H1 (cell line): Measurements from ENCODE around the gene RHBG. TPM values are rescaled to one million over a fixed set of nuclear protein-coding genes. Genes with fewer than 3 reads are reported as not detected.

ENCODE experiments used
- CBX8 ChIP-seq: fragments of 300-800, 300-1000 bp; sonication (generic); IDR thresholded peaks from 2 replicates; pipeline ENCODE4 v1.7.1; 2016; ENCODE audit warnings: low read depth, low read length, borderline replicate concordance
- CEBPB ChIP-seq: IDR thresholded peaks from 2 replicates; pipeline ENCODE4 v1.6.1; 2012; ENCODE audit warnings: low read depth, low read length
- EP300 ChIP-seq, 2 experiments: IDR thresholded peaks; 1 replicate in 1 of 2; 2 replicates in 1 of 2; pipeline ENCODE4 v1.6.1; 2011 to 2012; ENCODE audit warnings: low read depth in 2 of 2, low read length in 2 of 2, mild to moderate bottlenecking in 2 of 2, borderline replicate concordance in 1 of 2, inconsistent platforms in 1 of 2, moderate library complexity in 1 of 2
- GTF2F1 ChIP-seq: IDR thresholded peaks from 2 replicates; pipeline ENCODE4 v1.6.1; 2012; ENCODE audit warnings: low read depth, low read length, improper control_type of control experiment, borderline replicate concordance
- KDM1A ChIP-seq: fragments of 200-600, 300-600 bp; sonication (generic); IDR thresholded peaks from 2 replicates; pipeline ENCODE4 v1.7.1; 2016; ENCODE audit warnings: mild to moderate bottlenecking, low read length, borderline replicate concordance
- NANOG ChIP-seq: IDR thresholded peaks from 2 replicates; pipeline ENCODE4 v1.6.1; 2011; ENCODE audit warnings: low read length, low read depth, mild to moderate bottlenecking, inconsistent platforms; ENCODE audit not compliant: insufficient read depth, poor library complexity, severe bottlenecking
- RXRA ChIP-seq: IDR thresholded peaks from 2 replicates; pipeline ENCODE4 v1.6.1; 2011; ENCODE audit warnings: low read depth, mild to moderate bottlenecking, low read length, moderate library complexity; ENCODE audit not compliant: insufficient read depth
- SIN3A ChIP-seq, 2 experiments: IDR thresholded peaks in 1 of 2; conservative IDR thresholded peaks in 1 of 2; 2 replicates each; pipeline ENCODE4 v1.6.1; 2011 to 2012; ENCODE audit warnings: low read length in 2 of 2, improper control_type of control experiment in 1 of 2, low read depth in 1 of 2, mild to moderate bottlenecking in 1 of 2
- polyA plus RNA-seq, 7 experiments: library from polyadenylated mRNA; depleted of rRNA in 3 of 7; stranded (reverse) in 5 of 7; unstranded in 2 of 7; fragments of >200 nt in 5 of 7; fragments of 200-250 nt in 2 of 7; gene quantifications; 1 replicate in 5 of 7; 2 replicates in 1 of 7; 4 replicates in 1 of 7; pipeline versions ENCODE4 v1.2.1 to v1.2.3, GENCODE V29; 2011 to 2013; ENCODE audit warnings: missing spikeins in 2 of 7, mixed read lengths in 2 of 7
- total RNA-seq: library from RNA; stranded (reverse); fragmentation: NEBNext Ultra II Directional; extraction: Animal tissue kit (Norgen Biotek cat#: 25700); gene quantifications from 2 replicates; pipeline ENCODE4 v1.2.1, GENCODE V29; 2021
- TF ChIP-seq, protein P1 (sequence below): fragments of 300-600 bp; sonication (generic); IDR thresholded peaks from 2 replicates; pipeline ENCODE4 v1.7.1; 2012; ENCODE audit warnings: low read length, moderate library complexity, mild to moderate bottlenecking, inconsistent platforms; ENCODE audit not compliant: insufficient replicate concordance

The RHBG gene
- total and polyA plus RNA-seq, 2 of the 8 experiments (the other 6 are each of a cell fraction or from before 2014, with no cell fraction given): 2.6 to 2.7 TPM

DNA sequence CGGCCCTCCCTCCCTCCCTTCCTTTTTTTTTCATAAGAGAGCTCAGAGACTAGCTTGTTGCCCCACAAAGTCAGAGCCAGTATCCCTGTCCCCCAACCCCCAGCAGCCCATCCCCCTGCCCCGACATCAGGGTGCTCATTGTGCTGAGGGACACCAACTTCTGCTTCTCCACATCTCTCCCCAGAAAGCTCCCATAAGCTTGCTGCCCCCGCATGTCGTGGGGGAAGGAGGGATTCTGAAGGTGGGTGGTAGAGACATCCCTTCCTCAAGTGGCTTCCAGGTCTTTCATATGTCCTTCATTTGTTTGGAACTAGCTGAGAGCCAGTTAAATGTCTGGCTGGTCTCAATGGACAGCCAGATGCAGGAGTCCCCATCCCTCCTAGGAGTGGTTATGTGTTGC lies 41.2 kb downstream of the RHBG start (continued):
- TF ChIP-seq NANOG (no peak), GTF2F1 (no peak), EP300 (IDR thresholded peaks at IDR 0.05; ENCODE audit: borderline replicate concordance in 1 of 2, low read depth in 2 of 2, low read length in 2 of 2) (no peak), KDM1A (no peak), CBX8 (no peak), RXRA (no peak), CEBPB (no peak), SIN3A (conservative IDR thresholded peaks at IDR 0.05 in 1 of 2, IDR thresholded peaks at IDR 0.05 in 1 of 2; ENCODE audit: low read depth in 1 of 2, low read length in 2 of 2) (no peak)
- TF ChIP-seq, protein P1, sequence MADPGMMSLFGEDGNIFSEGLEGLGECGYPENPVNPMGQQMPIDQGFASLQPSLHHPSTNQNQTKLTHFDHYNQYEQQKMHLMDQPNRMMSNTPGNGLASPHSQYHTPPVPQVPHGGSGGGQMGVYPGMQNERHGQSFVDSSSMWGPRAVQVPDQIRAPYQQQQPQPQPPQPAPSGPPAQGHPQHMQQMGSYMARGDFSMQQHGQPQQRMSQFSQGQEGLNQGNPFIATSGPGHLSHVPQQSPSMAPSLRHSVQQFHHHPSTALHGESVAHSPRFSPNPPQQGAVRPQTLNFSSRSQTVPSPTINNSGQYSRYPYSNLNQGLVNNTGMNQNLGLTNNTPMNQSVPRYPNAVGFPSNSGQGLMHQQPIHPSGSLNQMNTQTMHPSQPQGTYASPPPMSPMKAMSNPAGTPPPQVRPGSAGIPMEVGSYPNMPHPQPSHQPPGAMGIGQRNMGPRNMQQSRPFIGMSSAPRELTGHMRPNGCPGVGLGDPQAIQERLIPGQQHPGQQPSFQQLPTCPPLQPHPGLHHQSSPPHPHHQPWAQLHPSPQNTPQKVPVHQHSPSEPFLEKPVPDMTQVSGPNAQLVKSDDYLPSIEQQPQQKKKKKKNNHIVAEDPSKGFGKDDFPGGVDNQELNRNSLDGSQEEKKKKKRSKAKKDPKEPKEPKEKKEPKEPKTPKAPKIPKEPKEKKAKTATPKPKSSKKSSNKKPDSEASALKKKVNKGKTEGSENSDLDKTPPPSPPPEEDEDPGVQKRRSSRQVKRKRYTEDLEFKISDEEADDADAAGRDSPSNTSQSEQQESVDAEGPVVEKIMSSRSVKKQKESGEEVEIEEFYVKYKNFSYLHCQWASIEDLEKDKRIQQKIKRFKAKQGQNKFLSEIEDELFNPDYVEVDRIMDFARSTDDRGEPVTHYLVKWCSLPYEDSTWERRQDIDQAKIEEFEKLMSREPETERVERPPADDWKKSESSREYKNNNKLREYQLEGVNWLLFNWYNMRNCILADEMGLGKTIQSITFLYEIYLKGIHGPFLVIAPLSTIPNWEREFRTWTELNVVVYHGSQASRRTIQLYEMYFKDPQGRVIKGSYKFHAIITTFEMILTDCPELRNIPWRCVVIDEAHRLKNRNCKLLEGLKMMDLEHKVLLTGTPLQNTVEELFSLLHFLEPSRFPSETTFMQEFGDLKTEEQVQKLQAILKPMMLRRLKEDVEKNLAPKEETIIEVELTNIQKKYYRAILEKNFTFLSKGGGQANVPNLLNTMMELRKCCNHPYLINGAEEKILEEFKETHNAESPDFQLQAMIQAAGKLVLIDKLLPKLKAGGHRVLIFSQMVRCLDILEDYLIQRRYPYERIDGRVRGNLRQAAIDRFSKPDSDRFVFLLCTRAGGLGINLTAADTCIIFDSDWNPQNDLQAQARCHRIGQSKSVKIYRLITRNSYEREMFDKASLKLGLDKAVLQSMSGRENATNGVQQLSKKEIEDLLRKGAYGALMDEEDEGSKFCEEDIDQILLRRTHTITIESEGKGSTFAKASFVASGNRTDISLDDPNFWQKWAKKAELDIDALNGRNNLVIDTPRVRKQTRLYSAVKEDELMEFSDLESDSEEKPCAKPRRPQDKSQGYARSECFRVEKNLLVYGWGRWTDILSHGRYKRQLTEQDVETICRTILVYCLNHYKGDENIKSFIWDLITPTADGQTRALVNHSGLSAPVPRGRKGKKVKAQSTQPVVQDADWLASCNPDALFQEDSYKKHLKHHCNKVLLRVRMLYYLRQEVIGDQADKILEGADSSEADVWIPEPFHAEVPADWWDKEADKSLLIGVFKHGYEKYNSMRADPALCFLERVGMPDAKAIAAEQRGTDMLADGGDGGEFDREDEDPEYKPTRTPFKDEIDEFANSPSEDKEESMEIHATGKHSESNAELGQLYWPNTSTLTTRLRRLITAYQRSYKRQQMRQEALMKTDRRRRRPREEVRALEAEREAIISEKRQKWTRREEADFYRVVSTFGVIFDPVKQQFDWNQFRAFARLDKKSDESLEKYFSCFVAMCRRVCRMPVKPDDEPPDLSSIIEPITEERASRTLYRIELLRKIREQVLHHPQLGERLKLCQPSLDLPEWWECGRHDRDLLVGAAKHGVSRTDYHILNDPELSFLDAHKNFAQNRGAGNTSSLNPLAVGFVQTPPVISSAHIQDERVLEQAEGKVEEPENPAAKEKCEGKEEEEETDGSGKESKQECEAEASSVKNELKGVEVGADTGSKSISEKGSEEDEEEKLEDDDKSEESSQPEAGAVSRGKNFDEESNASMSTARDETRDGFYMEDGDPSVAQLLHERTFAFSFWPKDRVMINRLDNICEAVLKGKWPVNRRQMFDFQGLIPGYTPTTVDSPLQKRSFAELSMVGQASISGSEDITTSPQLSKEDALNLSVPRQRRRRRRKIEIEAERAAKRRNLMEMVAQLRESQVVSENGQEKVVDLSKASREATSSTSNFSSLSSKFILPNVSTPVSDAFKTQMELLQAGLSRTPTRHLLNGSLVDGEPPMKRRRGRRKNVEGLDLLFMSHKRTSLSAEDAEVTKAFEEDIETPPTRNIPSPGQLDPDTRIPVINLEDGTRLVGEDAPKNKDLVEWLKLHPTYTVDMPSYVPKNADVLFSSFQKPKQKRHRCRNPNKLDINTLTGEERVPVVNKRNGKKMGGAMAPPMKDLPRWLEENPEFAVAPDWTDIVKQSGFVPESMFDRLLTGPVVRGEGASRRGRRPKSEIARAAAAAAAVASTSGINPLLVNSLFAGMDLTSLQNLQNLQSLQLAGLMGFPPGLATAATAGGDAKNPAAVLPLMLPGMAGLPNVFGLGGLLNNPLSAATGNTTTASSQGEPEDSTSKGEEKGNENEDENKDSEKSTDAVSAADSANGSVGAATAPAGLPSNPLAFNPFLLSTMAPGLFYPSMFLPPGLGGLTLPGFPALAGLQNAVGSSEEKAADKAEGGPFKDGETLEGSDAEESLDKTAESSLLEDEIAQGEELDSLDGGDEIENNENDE: no peak
